Measurements from ENCODE around the gene INTS15. TPM values are rescaled to one million over a fixed set of nuclear protein-coding genes. Genes with fewer than 3 reads are reported as not detected.

Gene INTS15
- polyA plus RNA-seq, 1 donor (not counting 4 experiments of a cell fraction or from before 2014, with no cell fraction given): 11.9 TPM

GRCh38 chr7:6630007-6630849 lies 40.4 kb downstream of the INTS15 start:
- no peak for DNase-seq (ENCODE audit: low read depth, low spot score)
- no peaks in the 10 kb centered on the region for H3K9me1 ChIP-seq (ENCODE audit: control insufficient read depth, extremely low read depth, insufficient read depth, low read length)
- FAIRE-seq: no peak
- H3K9ac ChIP-seq (ENCODE audit: control insufficient read depth, extremely low read depth, insufficient read depth, low read length): no peak overlapping the region
- no peaks in the 10 kb centered on the region for H4K20me1 ChIP-seq (ENCODE audit: control insufficient read depth, extremely low read depth, insufficient read depth, low read length)
- no peak overlapping the region for H3K4me3 ChIP-seq (ENCODE audit: control insufficient read depth in 2 of 3, extremely low read depth in 1 of 3, insufficient read depth in 2 of 3, low read depth in 1 of 3, low read length in 3 of 3)
- TF ChIP-seq EZH2 (IDR thresholded peaks at IDR 0.05; ENCODE audit: low read length): no peak
- TF ChIP-seq CTCF (optimal IDR thresholded peaks at IDR 0.05 in 1 of 3, IDR thresholded peaks at IDR 0.05 in 1 of 3, conservative IDR thresholded peaks at IDR 0.05 in 1 of 3; ENCODE audit: extremely low read depth in 1 of 3, insufficient read depth in 2 of 3, low read length in 3 of 3): no peak
- H3K27ac ChIP-seq (ENCODE audit: control insufficient read depth, insufficient read depth, low read length): no peak overlapping the region
- dilution Hi-C loops (cut with MboI; ENCODE audit: extremely low pct_ligation_motif_present, low sequenced_read_pairs): no loop called here
- no peaks in the 10 kb centered on the region for H3K27me3 ChIP-seq (ENCODE audit: control insufficient read depth, extremely low read depth, insufficient read depth, low read length)
- no peak overlapping the region for H2AFZ ChIP-seq (ENCODE audit: control insufficient read depth, low read length)
- H3K4me1 ChIP-seq (ENCODE audit: control insufficient read depth, extremely low read depth, insufficient read depth, low read length): peaks cover 6% of the 10 kb centered on the region
- H3K9me3 ChIP-seq (ENCODE audit: control insufficient read depth, low read depth, low read length): no peaks in the 10 kb centered on the region
- H3K4me2 ChIP-seq (ENCODE audit: control insufficient read depth, extremely low read depth, insufficient read depth, low read depth, low read length): no peak overlapping the region
- no peaks in the 10 kb centered on the region for H3K79me2 ChIP-seq (ENCODE audit: control insufficient read depth, insufficient read depth, low read length)
- no peaks in the 10 kb centered on the region for H3K36me3 ChIP-seq (ENCODE audit: control insufficient read depth in 2 of 2, extremely low read depth in 1 of 2, insufficient read depth in 2 of 2, low read length in 2 of 2)

GRCh38 chr7:6631605-6632004 lies 41.8 kb downstream of the INTS15 start:
- Histone ChIP-seq H3K79me2 (ENCODE audit: control insufficient read depth, insufficient read depth, low read length) (no peaks in the 10 kb centered on the region), H3K9ac (ENCODE audit: control insufficient read depth, extremely low read depth, insufficient read depth, low read length) (no peak overlapping the region), H3K36me3 (ENCODE audit: control insufficient read depth in 2 of 2, extremely low read depth in 1 of 2, insufficient read depth in 2 of 2, low read length in 2 of 2) (no peaks in the 10 kb centered on the region), H3K4me1 (ENCODE audit: control insufficient read depth, extremely low read depth, insufficient read depth, low read length) (peaks cover 6% of the 10 kb centered on the region), H3K4me2 (ENCODE audit: control insufficient read depth, extremely low read depth, insufficient read depth, low read depth, low read length) (no peak overlapping the region), H3K9me1 (ENCODE audit: control insufficient read depth, extremely low read depth, insufficient read depth, low read length) (no peaks in the 10 kb centered on the region), H3K27me3 (ENCODE audit: control insufficient read depth, extremely low read depth, insufficient read depth, low read length) (no peaks in the 10 kb centered on the region), H3K9me3 (ENCODE audit: control insufficient read depth, low read depth, low read length) (no peaks in the 10 kb centered on the region), H4K20me1 (ENCODE audit: control insufficient read depth, extremely low read depth, insufficient read depth, low read length) (no peaks in the 10 kb centered on the region), H3K27ac (ENCODE audit: control insufficient read depth, insufficient read depth, low read length) (no peak overlapping the region), H3K4me3 (ENCODE audit: control insufficient read depth in 2 of 3, extremely low read depth in 1 of 3, insufficient read depth in 2 of 3, low read depth in 1 of 3, low read length in 3 of 3) (no peak overlapping the region), H2AFZ (ENCODE audit: control insufficient read depth, low read length) (no peak overlapping the region)
- TF ChIP-seq CTCF (optimal IDR thresholded peaks at IDR 0.05 in 1 of 3, IDR thresholded peaks at IDR 0.05 in 1 of 3, conservative IDR thresholded peaks at IDR 0.05 in 1 of 3; ENCODE audit: extremely low read depth in 1 of 3, insufficient read depth in 2 of 3, low read length in 3 of 3): no peak
- no peak for TF ChIP-seq EZH2 (IDR thresholded peaks at IDR 0.05; ENCODE audit: low read length)
- dilution Hi-C loops (cut with MboI; ENCODE audit: extremely low pct_ligation_motif_present, low sequenced_read_pairs): no loop called here
- FAIRE-seq: no peak
- no peak for DNase-seq (ENCODE audit: low read depth, low spot score)
